Measurements from ENCODE around the gene VSTM4.

- no peak for TF ChIP-seq CTCF (IDR thresholded peaks at IDR 0.05)
- no peak for TF ChIP-seq POLR2A (IDR thresholded peaks at IDR 0.05)
- no peak for TF ChIP-seq EP300 (IDR thresholded peaks at IDR 0.05)
- no peak for TF ChIP-seq POLR2AphosphoS5 (IDR thresholded peaks at IDR 0.05)
Observed at GRCh38 chr10:49115796-49116508, 630 bp upstream of the VSTM4 start.

All from suprapubic skin (tissue), 4 donors.